AG09309 (cell line): Measurements from ENCODE around the gene GLYATL1.

ENCODE experiments used
- DNase-seq: peaks from one replicate; pipeline ENCODE4 v3.0.0-alpha.2; 2010; ENCODE audit warnings: low read depth
- H3K4me3 ChIP-seq: 2 replicates; pipeline ENCODE4 v1.5.1; 2011; ENCODE audit warnings: mild to moderate bottlenecking, low read depth, low read length, moderate library complexity; ENCODE audit not compliant: control insufficient read depth
- TF ChIP-seq, protein P1 (sequence below): IDR thresholded peaks from 2 replicates; pipeline ENCODE4 v1.5.1; 2011; ENCODE audit warnings: mild to moderate bottlenecking, low read depth, low read length, inconsistent platforms; ENCODE audit not compliant: insufficient read depth, control insufficient read depth; ENCODE audit errors: missing control alignments

The GLYATL1 gene

DNA sequence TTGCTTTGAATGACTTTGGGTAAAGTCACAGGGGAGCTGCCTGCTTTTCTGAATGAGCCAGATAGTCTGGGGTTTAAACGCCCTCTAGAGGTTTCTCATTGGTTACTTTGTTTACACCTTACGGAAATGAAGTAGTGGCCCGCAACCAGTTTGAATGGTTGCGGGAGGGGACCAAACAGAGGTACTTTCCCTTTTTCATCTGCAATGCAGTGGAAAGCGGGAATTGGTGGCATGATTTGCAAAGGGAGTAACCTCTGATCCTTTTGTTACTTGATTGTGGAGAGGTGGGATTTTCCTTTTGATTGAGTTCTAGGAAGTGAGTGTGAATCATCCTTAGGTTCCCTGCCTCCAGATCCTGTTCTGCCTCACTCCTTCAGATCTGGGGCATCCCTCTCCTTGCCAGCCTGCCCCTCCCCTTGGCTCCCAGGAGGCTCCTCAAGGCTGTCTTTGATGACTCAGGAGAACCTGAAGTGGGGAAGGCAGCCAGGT, 15.9 kb upstream of the GLYATL1 start:
- TF ChIP-seq, protein P1, sequence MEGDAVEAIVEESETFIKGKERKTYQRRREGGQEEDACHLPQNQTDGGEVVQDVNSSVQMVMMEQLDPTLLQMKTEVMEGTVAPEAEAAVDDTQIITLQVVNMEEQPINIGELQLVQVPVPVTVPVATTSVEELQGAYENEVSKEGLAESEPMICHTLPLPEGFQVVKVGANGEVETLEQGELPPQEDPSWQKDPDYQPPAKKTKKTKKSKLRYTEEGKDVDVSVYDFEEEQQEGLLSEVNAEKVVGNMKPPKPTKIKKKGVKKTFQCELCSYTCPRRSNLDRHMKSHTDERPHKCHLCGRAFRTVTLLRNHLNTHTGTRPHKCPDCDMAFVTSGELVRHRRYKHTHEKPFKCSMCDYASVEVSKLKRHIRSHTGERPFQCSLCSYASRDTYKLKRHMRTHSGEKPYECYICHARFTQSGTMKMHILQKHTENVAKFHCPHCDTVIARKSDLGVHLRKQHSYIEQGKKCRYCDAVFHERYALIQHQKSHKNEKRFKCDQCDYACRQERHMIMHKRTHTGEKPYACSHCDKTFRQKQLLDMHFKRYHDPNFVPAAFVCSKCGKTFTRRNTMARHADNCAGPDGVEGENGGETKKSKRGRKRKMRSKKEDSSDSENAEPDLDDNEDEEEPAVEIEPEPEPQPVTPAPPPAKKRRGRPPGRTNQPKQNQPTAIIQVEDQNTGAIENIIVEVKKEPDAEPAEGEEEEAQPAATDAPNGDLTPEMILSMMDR = peak; percentile 35
- H3K4me3 ChIP-seq = peak overlapping the region; percentile 20
- DNase-seq = no peak

DNA sequence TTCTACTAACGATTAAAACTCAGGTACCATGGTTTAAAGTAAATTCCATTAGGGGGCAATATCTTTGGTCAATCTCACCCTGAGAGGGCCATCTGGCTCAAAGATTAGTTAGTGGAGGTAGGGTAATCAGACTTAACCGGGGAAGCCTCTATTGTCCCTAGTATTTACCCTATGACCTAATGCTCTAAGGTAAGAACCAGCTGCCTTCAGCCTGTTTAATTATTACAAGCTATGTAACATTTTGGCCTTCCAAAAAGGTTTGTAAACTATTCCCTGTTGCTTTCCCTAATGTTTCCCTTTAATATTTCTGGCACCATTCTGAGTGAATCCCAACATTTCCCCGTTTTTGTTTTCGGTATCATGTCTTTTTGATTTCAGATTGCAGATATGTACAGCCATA, 15.1 kb upstream of the GLYATL1 start:
- H3K4me3 ChIP-seq = no peak overlapping the region
- DNase-seq = no peak
- TF ChIP-seq, protein P1 = no peak

DNA sequence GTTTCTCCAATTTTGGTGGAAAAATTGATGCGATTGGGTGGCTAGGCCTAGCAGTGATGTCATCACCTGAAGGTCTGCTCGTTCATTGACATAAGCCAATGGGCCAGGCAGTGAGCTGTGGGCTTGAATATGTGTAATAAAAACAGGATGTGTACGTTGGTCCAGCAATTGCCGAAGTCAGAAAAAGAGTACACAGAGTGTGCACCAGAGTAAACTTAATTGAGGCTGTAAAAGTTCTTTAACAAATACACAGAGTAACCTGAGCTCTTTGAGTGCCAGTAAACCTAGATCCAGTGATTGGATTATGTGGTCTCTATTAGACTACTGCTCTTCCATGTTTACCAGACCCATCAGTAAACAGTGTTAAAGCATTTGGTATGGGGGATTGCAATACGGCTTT, 13.0 kb upstream of the GLYATL1 start:
- DNase-seq = no peak
- no peak overlapping the region for H3K4me3 ChIP-seq

DNA sequence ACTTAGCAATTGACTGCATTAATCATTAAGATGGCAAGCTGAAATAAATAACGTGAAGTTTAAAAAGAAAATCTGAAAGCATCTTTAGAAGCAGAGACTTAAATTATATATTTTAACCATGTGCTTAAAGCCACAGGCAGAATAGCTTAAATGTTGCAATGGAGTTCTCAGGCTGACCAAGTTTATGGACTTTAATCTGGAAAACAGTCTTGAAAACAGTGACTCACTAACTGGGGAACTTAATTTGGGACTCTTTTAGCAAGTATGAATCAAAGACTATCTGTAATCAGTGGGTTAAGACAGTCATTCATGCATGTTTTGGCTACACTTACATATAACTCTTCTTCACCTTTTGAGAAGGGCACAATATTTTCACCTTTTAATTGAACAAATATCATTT, 12.6 kb upstream of the GLYATL1 start:
- TF ChIP-seq, protein P1 = no peak
- DNase-seq = peak; percentile 75
- H3K4me3 ChIP-seq = no peak overlapping the region

More for the DNA sequence above, 13.0 kb upstream of the GLYATL1 start:
- TF ChIP-seq, protein P1 = no peak

DNA sequence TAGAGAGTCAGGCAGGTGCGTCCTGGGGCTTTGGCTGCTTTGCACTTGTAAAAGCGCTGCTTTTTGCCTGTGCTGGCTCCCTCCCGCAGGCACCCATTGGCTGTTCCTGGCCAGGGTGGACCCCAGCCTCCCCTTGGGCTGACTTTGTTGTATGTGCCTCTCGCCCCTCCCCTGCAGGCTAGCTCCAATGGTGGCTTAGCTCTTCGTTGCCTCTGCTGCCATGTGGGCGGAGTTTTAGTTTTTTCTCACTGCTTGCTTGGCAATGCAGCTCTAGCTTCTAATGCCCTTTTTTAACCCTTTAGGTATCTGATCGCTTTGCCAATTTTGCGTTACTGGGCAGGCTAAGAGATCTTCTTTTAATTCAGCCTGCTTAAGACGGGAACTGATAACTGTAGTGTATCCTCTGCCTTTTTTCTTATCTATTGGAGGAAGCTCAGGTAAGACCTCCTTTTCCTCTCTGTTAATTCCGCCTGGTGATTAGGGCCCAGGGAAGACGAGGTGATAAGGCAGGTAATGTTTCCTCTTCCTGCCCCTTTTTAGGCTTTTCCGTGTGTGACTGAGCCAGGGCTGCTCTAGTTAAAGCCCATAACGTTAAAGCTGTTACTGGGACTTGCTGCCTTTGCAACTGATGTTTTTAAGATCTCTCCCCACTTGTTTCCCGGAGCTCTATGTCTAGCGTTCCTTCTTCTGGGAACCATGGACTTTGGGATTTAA, 11.7 kb upstream of the GLYATL1 start:
- no peak for DNase-seq

DNA sequence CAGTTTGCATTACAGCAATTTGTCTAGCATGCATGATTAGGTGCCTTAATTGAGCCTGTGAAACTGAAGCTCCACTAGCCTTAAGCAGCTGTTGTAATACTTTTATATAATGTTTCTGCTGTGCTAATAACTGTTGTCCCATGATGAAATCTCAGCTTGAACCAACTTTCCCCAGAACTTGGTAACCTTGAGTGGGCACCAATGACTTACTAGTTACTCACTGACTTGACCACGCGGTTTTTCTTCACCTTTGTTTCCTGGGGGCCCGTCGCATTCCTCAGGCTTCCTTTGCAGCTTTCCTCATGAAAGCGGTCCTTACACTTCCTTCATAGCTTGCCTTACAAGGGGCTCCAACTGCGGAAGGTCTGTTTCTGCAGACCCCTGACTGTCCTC, 11.2 kb upstream of the GLYATL1 start:
- DNase-seq = no peak
- TF ChIP-seq, protein P1 = no peak
- H3K4me3 ChIP-seq = no peak overlapping the region

More for the DNA sequence above, 11.7 kb upstream of the GLYATL1 start:
- TF ChIP-seq, protein P1 = no peak
- H3K4me3 ChIP-seq = no peak overlapping the region
